Esophagus squamous epithelium (tissue), 5 donors: ENCODE measurements around the gene MON1B. TPM values are rescaled to one million over a fixed set of nuclear protein-coding genes. Genes with fewer than 3 reads are reported as not detected.
A peak's percentile ranks its signal among the peaks of the same experiment; 100 is the strongest.

Experiments
- DNase-seq: peaks from one replicate; lab custom pipeline; 2025; lab: John Stamatoyannopoulos, UW
- H3K27ac ChIP-seq, 4 donors: fragments of 200-600 bp; sonication (generic); one replicate each; pipeline ENCODE4 v1.5.1; 2016 to 2019; ENCODE audit warnings: mild to moderate bottlenecking in 1 of 4
- H3K27me3 ChIP-seq, 4 donors: fragments of 200-600 bp; sonication (generic); 1 replicate in 3 of 4; 2 replicates in 1 of 4; pipeline versions ENCODE4 v1.5.1 to v1.6.0; 2017 to 2021; ENCODE audit warnings: antibody characterized with exemption in 1 of 4
- H3K36me3 ChIP-seq, 3 donors: fragments of 200-600 bp; sonication (generic); one replicate each; pipeline ENCODE4 v1.5.1; 2016 to 2019
- H3K4me1 ChIP-seq, 3 donors: fragments of 200-600 bp; sonication (generic); one replicate each; pipeline ENCODE4 v1.5.1; 2017 to 2019
- H3K4me3 ChIP-seq, 4 donors: fragments of 200-600 bp; sonication (generic); 1 replicate in 3 of 4; 2 replicates in 1 of 4; pipeline ENCODE4 v1.5.1; 2016 to 2019; ENCODE audit warnings: mild to moderate bottlenecking in 2 of 4, moderate library complexity in 1 of 4
- H3K9me3 ChIP-seq, 3 donors: fragments of 200-600 bp; sonication (generic); one replicate each; pipeline ENCODE4 v1.5.1; 2016 to 2019
- POLR2A ChIP-seq, 4 donors: fragments of 450-650 bp; IDR thresholded peaks; one replicate each; pipeline ENCODE4 v1.6.1; 2017; ENCODE audit warnings: antibody characterized with exemption in 4 of 4, mild to moderate bottlenecking in 4 of 4, moderate library complexity in 3 of 4
- WGBS, 2 donors: methylation state at CpG; one replicate each; pipeline ENCODE4 v1.1.5; 2018; 5-methylcytosine and 5-hydroxymethylcytosine counted together
- intact Hi-C: fragments of 100-400 bp; cut with DNase I; formaldehyde crosslinking; loops from one replicate; pipeline ENCODE4 v1.15.0; 2022
- total RNA-seq, 4 donors: library from RNA; depleted of rRNA; stranded (reverse); fragments of >200 nt; gene quantifications; one replicate each; pipeline ENCODE4 v1.1.0, GENCODE V29; 2016
- TF ChIP-seq, protein P1 (sequence below), 6 experiments: fragments of 450-650 bp in 4 of 6; fragments of 200-600 bp in 2 of 6; sonication (generic) in 2 of 6; IDR thresholded peaks; one replicate each; pipeline ENCODE4 v1.5.1; 2016 to 2019; ENCODE audit warnings: antibody characterized with exemption in 6 of 6, mild to moderate bottlenecking in 4 of 6, moderate library complexity in 4 of 6
- donor health status: DM: yes; HTN: yes; CAD: no.

Gene MON1B
- total RNA-seq, 4 donors from 2014 or later: 11.8 to 25.9 (median 19.0) TPM

DNA sequence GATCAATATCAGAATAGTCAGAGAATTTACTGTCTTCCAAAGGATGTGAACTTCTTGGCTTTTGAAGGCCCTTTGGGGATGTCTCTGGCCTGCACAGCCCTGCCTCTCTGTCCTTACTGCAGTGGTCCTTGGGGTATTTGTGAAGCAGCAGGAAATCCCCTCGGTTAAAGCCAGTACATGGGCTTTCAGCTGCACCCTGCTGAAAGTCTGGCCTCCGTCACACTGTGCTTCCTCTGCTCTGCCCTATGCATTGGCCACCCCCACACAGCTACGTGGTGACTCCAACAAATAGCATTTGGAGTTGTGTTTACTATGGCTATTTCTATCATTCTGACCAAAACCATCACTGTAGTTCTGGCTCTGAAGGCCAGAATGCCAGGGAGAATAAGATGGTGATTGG is 29.4 kb downstream of the MON1B start:
- Histone ChIP-seq H3K27me3 (peaks cover 0 to 12% (median 0%) of the 10 kb centered on the region in 4 donors), H3K27ac (no peak overlapping the region), H3K36me3 (no peaks in the 10 kb centered on the region), H3K4me1 (peaks cover 0 to 8% (median 0%) of the 10 kb centered on the region in 3 donors), H3K9me3 (no peaks in the 10 kb centered on the region), H3K4me3 (no peak overlapping the region)
- WGBS, 2 donors: 55 to 77% methylated on average over 3 of the region's 3 CpGs
- no peak for DNase-seq
- TF ChIP-seq, protein P1, sequence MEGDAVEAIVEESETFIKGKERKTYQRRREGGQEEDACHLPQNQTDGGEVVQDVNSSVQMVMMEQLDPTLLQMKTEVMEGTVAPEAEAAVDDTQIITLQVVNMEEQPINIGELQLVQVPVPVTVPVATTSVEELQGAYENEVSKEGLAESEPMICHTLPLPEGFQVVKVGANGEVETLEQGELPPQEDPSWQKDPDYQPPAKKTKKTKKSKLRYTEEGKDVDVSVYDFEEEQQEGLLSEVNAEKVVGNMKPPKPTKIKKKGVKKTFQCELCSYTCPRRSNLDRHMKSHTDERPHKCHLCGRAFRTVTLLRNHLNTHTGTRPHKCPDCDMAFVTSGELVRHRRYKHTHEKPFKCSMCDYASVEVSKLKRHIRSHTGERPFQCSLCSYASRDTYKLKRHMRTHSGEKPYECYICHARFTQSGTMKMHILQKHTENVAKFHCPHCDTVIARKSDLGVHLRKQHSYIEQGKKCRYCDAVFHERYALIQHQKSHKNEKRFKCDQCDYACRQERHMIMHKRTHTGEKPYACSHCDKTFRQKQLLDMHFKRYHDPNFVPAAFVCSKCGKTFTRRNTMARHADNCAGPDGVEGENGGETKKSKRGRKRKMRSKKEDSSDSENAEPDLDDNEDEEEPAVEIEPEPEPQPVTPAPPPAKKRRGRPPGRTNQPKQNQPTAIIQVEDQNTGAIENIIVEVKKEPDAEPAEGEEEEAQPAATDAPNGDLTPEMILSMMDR (IDR thresholded peaks at IDR 0.05): no peak
- no peak for TF ChIP-seq POLR2A (IDR thresholded peaks at IDR 0.05)
- intact Hi-C loops: no loop called here

DNA sequence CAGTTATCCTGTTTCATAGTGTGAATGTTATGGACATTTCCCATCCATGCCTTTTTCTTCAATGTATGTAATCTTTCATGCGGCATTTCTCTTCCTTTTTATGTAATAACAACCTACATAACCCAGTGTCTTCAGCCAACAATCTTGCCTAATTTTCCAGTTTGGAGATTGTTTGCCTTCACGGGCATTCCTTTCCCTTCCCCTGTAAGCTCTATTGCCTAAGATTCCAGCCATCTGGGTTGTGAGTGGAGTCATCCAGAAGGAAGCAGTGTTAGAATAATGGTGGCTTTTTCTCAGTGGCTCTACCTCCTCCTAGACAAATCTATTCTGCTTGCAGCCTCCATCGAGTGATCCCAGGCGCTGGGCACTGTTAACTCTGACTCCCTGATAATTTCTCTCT is 30.5 kb downstream of the MON1B start:
- Histone ChIP-seq H3K9me3 (no peaks in the 10 kb centered on the region), H3K4me1 (peaks cover 0 to 8% (median 0%) of the 10 kb centered on the region in 3 donors), H3K27ac (no peak overlapping the region), H3K27me3 (peaks cover 0 to 23% (median 0%) of the 10 kb centered on the region in 4 donors), H3K36me3 (no peaks in the 10 kb centered on the region), H3K4me3 (no peak overlapping the region)
- TF ChIP-seq POLR2A (IDR thresholded peaks at IDR 0.05): no peak
- TF ChIP-seq, protein P1 (IDR thresholded peaks at IDR 0.05): no peak
- WGBS, 2 donors: 81 to 88% methylated on average over 4 of the region's 4 CpGs
- no peak for DNase-seq
- intact Hi-C loops: no loop called here

GRCh38 chr16:77223184-77223583 is 32.2 kb downstream of the MON1B start:
- DNase-seq: no peak
- no peak overlapping the region for H3K27ac ChIP-seq

GRCh38 chr16:77225182-77225581 is 34.2 kb downstream of the MON1B start:
- peaks cover 0 to 8% (median 0%) of the 10 kb centered on the region in 3 donors for H3K4me1 ChIP-seq
- H3K27me3 ChIP-seq: peaks cover 0 to 43% (median 0%) of the 10 kb centered on the region in 4 donors
- no peak overlapping the region for H3K27ac ChIP-seq
- TF ChIP-seq, protein P1 (IDR thresholded peaks at IDR 0.05): no peak
- TF ChIP-seq POLR2A (IDR thresholded peaks at IDR 0.05): no peak
- no peaks in the 10 kb centered on the region for H3K9me3 ChIP-seq
- no peaks in the 10 kb centered on the region for H3K36me3 ChIP-seq
- WGBS, 2 donors: 83 to 87% methylated on average over 2 to 3 of the region's 3 CpGs
- intact Hi-C loops: no loop called here
- no peak for DNase-seq
- H3K4me3 ChIP-seq: no peak overlapping the region

More at GRCh38 chr16:77223184-77223583, 32.2 kb downstream of the MON1B start:
- intact Hi-C loops: no loop called here
- Histone ChIP-seq H3K4me1 (peaks cover 0 to 8% (median 0%) of the 10 kb centered on the region in 3 donors), H3K4me3 (no peak overlapping the region), H3K36me3 (no peaks in the 10 kb centered on the region), H3K27me3 (peaks cover 0 to 36% (median 0%) of the 10 kb centered on the region in 4 donors), H3K9me3 (no peaks in the 10 kb centered on the region)
- TF ChIP-seq, protein P1 (IDR thresholded peaks at IDR 0.05): peak in 2 of 6 experiments; percentile 17 to 22
- no peak for TF ChIP-seq POLR2A (IDR thresholded peaks at IDR 0.05)
- WGBS, 2 donors: 50 to 65% methylated on average over 7 to 10 of the region's 10 CpGs

- WGBS, 2 donors: 67% methylated on average over 5 of the region's 5 CpGs
- Histone ChIP-seq H3K9me3 (no peaks in the 10 kb centered on the region), H3K36me3 (no peaks in the 10 kb centered on the region), H3K27me3 (peaks cover 0 to 47% (median 0%) of the 10 kb centered on the region in 4 donors), H3K4me3 (no peak overlapping the region), H3K27ac (no peak overlapping the region), H3K4me1 (peaks cover 0 to 8% (median 0%) of the 10 kb centered on the region in 3 donors)
- no peak for DNase-seq
- no peak for TF ChIP-seq POLR2A (IDR thresholded peaks at IDR 0.05)
- TF ChIP-seq, protein P1 (IDR thresholded peaks at IDR 0.05): no peak
- intact Hi-C loops: no loop called here
Measured at GRCh38 chr16:77227745-77228144, 36.8 kb downstream of the MON1B start.
